GM19238 (cell line): ENCODE results near the gene CAPN5.

Source experiments
- DNase-seq: peaks from one replicate; pipeline ENCODE4 v3.0.0; 2011; ENCODE audit warnings: low spot score; ENCODE audit not compliant: insufficient read length

Gene CAPN5

DNA sequence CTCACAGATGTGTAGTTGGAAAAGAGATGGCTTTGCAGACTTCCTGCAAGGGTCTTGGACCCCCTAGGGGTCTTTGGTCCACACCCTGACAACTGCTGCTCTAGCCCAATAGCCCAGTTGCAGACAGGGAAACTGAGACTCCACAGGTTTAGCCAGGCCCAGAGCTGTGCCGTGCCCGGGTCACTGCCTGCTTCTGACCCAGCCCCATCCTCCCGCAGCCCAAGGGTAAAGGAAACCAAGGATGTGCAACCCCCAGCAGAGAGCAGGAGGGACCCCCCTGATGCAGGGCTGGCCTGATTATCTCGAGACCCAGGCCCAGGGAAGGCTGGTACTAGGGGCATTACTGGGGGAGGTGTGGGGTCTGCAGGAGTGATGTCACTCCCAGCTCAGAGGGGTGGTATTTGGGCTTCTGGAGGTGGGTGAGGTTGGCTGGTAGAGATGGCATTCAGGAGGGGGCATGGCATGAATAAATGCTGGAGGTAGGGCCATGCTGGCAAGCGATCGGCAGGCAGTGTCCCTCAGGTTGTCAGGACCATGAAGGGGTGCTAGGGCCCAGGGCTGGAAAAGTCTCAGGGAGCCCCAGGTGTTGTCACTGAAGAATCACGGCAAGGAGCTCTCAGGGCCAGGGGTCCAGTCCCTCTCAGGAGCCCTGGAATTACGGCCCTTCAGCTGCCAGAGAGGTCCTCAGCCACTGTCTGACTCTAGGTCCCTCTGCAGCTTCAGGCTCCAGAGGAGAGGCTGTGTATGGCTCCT, 82.4 kb downstream of the CAPN5 start:
- no peak for DNase-seq

DNA sequence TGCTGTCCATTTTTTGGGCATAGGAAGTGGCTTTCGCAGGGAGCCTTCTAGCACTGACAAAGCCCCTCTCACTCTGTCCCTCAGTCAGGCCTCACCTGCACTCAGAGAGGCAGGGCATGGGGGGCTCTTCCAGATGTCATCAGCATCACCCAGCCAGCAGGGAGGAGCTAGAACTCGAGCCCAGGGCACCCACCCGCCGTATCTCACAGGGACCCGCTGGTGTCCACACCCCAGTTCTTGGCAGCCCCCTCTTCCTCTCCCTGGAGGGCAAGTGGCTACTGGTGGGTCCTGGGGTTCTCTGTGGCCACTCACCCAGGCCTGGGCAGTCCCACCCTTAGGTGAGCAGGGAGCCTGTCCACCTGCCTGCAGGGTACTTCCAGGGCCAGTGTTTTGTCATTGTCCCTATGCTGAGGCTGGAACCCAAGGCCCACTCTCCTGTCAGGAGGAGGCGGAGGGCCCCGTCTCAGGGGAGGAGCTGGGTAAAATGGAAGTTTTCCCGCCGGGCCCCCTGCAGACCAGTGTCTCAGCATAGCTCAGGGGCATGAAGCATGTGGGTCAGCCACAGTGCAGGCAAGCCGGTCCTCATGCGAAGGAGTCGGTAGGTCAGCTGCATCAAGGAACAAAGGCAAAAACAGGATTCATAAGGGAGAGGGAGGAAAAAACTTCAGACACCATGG, 83.1 kb downstream of the CAPN5 start:
- no peak for DNase-seq

DNA sequence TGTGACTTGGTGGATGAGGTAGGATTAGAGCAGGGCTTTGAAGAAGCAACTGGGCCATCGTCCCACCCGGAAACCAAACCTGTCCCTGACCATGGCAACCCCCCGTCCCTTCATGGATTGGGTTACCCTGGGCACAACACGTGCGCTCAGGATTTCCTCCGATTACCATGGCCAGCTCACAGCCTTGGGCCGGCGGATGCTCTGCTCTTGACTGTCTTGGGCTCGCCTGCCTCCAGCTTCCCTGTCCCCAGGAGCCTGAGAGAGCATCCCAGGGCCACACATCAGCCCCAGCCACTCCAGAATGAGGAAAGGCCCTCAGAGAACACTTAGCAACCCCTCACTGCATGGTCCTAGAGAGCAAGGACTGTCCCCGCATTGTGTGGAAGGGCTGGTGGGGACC, 84.1 kb downstream of the CAPN5 start:
- no peak for DNase-seq

DNA sequence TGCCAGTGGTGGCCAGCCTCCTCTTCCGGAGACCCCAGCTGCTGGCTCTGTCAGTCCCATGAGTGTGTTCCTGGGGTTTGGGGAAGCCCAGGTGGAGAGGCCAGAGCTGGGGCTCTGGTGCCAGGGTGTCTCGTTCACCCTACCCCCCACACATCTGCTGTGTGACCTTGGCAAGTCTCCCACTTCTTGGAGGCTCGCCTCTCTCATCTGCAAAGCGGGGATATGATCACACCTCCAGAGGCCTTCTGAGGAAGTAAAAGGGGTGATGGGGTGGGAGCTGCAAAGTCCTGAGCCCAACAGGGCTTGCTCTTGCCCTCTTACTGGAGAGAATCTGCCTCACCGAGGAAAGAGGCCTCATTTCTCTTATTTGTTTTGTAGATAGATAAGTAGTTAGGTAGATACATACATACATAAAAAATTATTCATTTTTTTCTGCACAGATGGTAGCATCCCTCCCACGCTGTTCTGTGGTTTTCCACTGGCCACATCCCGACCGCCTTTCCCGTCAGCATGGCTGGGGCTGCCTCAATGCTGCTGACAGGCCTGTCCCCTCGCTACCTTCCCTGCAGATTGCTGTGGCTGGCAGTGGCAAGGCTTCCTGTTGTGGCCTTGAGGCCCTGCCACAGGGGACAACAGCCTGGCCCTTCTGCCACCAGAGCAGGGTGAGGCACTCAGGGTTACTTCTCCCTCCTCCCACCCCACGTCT, 85.2 kb downstream of the CAPN5 start:
- no peak for DNase-seq

DNA sequence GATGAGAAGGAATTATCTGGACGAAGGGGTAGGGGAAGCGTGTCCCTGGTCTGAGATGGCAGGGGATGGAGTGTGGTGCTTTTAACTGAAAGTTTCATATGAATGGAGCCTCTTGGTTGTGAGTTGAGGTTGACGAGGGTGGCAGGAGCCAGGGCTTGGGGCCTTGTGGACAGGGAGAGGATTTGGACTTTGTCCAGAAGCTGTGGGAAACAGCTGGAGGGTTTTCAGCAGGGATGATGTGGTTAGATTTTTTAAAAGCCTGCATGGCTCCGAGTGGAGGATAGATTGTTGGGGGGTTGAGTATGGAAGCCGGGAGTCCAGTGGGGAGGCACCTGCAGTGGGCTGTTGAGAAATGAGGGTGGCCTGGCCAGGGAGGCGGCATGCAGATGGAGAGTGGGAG, 86.1 kb downstream of the CAPN5 start:
- DNase-seq: no peak

DNA sequence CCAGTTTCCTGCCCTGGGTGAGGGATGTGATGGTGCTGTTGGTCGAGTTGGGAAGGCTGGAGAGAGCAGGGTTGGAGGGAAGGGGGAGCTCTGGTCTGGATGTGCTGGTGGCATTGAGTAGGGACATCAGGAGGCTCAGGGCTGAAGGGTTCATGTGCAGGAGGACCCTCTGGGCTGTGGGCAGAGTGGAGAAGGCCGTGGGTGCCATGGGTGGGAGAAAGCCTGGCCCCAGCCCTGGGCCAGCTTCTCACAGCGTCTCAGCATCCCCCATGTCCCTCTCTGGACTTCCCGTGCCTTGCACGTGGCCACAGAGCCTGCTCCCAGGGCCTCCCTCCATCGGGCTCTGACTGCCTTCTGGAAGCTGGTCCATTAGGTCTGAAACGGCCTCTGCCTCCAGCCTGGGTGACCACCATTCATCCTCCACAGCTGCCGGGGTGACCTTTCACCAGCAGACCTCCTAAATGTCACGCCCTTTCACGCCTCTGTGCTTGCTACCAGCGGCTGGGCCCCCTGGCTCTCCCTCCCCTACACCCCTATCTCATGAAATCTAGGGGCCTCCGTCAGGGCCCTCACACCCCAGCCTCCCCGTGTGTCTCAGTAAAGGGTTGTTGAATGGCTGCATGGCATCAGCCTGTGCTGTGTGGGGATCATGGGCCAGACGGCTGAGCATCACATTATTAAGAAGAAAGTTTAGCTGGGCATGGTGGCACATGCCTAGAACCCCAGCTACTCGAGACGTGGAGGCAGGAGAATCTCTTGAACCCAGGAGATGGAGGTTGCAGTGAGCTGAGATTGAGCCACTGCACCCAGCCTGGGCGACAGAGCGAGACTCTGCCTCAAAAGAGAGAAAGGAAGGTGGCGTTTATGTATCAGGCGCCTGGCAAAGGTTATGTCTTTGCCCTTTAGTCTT, 86.8 kb downstream of the CAPN5 start:
- no peak for DNase-seq

DNA sequence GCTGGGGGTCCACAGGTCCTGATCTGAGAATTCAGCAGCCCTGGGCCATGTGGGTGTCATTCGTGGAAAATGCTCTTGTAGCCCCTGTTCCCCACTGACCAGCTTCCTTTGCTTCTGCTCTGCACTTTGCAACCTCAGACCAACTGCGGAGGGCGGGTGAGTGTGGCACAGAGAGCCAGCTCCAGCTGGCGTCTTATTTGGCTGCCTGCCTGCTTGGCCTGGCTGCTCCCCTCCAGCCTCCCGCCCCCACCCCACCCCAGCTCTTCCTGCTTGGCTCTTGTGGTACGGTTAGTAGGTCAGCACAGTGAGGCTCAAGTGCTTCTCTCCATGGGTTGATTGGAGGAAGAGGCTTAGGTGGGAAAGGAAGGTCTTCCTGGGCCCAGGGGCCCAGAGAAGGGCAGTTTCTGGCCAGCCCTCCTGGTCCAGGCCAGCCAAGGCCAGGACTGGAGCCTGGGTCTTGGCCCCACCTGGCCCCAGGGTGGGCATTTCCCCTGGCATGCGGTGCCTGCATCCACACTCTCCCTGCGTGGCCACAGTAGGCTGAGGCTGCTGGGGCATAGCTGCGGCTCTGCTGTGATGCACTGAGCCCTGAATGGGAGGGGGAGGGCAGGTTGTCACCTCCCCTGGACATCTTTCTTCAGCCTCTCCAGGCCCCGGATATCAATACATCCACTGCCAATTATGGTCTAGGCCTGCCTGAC, 87.8 kb downstream of the CAPN5 start:
- no peak for DNase-seq

DNA sequence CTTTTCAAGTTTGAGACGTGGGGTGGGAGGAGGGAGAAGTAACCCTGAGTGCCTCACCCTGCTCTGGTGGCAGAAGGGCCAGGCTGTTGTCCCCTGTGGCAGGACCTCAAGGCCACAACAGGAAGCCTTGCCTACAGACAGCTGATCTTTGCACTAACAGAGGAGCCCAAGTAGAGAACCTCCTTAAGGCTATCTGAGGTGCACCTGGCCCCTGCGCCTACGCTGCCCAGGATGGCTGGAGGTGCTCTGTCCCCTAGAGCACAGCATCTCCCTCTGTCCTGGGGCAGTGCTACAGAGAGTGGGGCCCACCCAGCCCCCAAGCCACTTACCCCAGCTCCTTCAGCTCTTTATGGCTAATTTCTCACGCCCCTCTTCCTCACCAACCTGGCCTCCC, 88.3 kb downstream of the CAPN5 start:
- no peak for DNase-seq

DNA sequence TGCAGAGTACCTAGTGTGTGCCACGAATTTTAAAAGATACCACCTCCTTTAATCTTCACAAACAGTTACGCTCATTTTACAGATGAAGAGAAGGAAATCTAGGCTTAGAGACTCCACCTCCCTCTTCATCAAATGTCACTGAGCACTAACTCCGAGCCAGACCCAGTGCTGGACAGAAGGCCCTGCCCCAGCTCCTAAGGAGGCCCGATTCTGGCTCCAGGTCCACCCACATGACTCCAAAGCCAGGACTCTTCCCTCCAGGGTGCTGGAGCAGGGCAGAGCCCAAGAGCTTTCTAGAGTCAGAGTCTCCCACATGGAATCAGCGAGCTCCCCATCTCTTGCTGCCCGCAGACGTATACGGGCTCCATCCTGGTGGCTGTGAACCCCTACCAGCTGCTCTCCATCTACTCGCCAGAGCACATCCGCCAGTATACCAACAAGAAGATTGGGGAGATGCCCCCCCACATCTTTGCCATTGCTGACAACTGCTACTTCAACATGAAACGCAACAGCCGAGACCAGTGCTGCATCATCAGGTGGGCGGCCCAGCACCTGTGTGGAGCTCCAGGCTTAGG, 88.9 kb downstream of the CAPN5 start:
- DNase-seq: no peak

DNA sequence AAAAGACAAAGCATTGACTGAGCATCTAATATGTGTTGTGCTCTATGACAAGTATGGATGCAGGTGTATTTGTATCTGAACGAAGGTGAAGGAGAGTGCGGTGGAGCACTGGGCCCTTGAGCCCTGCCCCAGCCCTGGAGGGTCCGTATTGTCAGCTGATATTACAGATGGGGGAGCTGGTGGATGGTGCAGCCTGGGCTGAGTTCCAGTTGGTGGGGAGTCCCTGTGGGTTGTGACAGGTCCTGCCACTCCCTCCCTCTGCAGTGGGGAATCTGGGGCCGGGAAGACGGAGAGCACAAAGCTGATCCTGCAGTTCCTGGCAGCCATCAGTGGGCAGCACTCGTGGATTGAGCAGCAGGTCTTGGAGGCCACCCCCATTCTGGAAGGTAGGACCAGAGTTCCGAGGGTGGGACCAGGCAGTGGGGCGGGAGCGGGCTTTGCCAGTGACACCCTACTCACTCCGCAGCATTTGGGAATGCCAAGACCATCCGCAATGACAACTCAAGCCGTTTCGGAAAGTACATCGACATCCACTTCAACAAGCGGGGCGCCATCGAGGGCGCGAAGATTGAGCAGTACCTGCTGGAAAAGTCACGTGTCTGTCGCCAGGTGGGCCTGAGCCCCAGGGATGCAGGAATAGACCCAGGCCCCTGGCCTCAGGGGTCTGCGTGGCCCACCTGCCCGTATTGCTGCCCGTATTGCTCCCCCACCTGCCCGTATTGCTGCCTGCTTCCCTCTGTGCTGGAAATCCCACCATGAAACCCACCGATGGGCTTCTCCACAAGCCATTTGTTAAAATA, 89.8 kb downstream of the CAPN5 start:
- no peak for DNase-seq

DNA sequence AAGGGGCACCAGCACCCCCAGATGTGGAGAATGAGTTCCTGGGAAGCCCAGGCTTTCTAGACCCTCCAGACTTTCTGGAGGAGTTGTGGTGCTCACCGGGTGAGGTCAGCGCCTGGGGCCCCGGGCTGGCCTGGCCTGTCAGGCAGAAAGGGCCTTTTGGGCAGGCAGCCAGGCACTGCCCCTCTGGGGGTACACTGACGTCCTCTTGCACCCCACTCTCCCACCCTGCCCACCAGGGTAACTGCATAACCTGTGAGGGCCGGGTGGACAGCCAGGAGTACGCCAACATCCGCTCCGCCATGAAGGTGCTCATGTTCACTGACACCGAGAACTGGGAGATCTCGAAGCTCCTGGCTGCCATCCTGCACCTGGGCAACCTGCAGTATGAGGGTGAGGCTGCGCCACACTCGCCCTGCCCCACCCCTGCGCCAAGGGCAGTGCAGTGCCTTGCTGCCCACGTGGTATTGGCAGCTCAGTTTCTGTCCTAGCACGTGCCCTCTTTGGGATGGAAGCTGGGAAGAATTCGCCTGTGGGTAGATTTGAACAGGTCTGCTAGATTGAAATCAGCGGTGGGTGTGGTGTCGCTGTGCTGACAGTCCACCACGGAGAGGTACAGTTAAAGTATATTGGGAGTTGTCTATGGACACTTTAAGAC, 91.4 kb downstream of the CAPN5 start:
- no peak for DNase-seq

DNA sequence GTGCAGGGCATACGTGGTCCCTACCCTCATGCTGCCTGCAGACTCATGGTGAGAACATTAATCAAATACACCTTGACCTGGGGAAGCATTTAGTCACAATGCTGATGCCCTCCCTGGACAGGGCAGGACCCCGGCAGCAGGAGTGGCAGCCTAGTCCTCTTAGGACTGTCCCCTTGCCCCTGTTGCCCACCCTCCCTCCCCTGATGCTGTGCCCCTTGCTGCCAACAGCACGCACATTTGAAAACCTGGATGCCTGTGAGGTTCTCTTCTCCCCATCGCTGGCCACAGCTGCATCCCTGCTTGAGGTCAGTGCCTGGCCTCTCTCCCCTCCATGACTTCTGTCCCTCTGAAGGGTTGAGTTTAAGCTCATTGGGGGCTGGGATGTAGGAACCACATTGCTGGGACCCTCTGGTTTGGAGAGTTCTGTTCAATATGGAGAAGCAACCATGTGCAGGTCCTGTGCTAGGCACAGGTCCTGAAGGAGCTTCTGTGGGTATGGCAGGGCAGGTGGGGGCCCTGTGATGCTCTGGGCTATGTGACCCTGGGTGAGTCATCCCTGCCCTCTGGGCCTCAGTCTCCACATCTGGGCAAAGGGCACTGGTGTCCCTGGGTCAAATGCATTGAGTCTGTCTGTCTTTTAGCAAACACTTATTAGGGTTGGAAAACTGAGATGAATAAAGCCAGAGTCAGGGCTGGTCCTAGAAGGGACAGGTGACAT, 92.6 kb downstream of the CAPN5 start:
- DNase-seq: no peak

DNA sequence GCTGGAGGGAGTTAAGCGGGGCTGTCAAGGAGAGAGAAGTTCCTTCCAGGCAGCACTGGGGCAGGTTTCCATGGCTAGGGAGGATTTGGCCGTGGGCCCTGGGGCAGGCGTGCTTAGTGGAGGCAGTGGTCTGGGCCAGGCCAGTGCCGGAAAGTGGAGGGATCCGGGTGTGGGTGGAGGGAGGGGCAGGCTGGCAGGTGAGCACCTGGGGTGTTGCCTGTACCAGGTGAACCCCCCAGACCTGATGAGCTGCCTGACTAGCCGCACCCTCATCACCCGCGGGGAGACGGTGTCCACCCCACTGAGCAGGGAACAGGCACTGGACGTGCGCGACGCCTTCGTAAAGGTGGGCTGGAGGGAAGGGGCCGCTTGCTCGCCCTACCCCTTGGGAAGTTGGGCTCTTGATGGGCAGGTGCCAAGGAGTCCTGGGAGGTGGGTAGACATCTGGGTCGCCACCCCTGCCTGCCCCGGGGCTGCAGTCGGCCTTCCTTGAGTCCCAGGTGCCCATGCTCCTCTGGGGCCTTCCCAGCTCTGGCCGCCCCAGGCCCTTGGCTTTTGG, 93.2 kb downstream of the CAPN5 start:
- DNase-seq: no peak

DNA sequence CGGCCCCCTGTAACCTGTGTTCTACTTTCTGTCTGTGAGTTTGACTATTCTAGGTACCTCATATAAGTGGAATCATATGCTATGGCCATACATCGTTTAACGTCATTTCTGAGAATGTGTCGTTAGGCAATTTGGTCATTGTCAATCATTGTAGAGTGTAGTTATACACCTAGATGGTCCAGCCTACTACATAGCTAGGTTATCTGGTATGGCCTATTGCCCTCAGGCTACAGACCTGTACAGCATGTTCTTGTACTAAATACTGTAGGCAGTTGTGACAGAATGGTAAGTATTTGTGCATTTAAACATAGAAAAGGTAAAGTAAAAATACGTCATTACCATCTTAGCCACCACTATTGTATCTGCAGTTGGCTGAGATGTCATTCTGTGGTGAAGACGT, 96.5 kb downstream of the CAPN5 start:
- DNase-seq: no peak

DNA sequence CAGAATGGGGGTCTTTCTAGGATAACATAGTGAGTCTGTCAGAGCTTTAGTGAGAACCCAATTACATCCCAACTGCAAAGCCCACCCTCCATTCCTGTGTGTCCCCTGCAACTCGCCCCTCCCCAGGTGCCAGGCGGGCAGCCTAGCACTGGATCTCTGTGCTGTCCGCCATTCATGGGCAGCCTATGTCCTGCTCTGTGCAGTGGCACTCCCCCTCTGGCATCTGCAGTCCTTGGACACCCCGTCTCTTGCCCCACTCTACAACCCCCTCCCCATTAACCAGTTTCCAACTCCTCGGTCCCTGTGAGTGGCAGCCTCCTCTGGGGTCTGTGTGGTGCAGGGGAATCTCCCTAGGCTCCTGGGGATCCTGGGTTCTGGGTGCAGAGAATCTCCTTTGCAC, 98.3 kb downstream of the CAPN5 start:
- DNase-seq: no peak

DNA sequence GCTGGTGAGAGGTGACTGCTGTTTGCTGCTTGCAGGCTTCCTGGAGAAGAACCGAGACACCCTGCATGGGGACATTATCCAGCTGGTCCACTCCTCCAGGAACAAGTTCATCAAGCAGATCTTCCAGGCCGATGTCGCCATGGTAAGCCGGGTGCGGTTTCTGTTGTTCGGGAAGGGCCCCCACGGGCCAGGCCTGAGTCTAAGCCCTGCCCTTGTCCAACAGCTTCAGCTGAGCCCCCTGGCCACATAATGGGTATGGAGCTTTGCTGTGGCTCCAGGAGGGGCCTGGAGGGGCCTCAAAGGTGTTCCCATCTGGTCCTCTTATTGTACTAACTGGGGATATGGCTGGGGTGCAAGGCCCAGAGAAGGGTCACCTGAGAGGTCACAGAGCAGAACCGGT, 99.2 kb downstream of the CAPN5 start:
- no peak for DNase-seq

DNA sequence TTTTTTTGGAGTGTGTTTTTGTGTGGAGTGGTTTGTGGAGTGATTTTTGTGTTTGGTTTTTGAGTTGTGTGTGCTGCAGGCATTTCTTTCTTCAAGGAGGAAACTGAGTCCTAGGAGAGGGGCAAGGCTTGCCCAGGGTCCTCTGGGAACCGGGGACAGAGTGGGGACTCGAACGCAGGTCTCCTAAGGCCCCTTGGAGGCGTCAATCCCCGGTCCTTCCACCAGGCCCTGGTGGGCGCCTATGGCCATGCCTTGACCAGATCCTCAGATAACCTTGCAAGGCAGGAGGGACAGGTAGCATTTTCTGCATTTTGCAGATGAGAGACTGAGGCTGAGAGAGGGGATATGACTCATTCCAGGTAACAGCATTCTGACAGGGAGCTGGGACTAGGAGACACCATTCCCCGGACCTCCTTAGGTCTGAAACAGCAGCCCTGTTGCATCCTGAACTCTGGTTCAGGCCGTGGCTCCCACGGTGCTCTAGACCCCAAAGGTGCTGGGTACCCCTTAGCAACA, 100.4 kb downstream of the CAPN5 start:
- no peak for DNase-seq

DNA sequence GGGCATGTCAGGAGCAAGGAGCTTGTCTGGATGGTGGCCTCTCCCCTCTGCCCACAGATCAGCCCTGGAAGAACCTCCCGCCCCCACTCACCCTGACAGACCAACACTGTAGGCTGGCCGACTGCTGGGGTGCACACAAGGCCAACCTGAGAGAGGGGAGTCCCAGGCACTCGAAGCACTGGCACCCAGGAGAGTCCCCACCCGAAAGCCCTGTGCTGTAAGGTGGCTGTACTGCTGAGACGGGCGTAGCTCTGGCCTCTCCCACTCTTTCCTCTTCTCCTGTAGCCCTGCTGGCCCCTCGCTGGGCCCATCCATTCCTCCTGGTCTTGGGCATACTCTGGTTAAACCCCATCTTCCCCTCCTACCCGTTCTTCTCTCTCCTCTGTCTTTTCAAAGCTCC, 101.0 kb downstream of the CAPN5 start:
- DNase-seq: no peak
